H1 (cell line): ENCODE measurements around the gene TAS2R38. TPM values are rescaled to one million over a fixed set of nuclear protein-coding genes. Genes with fewer than 3 reads are reported as not detected.

ENCODE experiments used
- CTCF ChIA-PET: fragments of 300-600 bp; sonication (Branson Sonifier 250); formaldehyde crosslinking; loops from one replicate; lab custom pipeline; 2021; ENCODE audit not compliant: partially characterized antibody; lab: Charles Lee
- POLR2A ChIA-PET: fragments of 300-600 bp; sonication (Branson Sonifier 250); formaldehyde crosslinking; loops from one replicate; lab custom pipeline; 2021; ENCODE audit warnings: inconsistent platforms; ENCODE audit not compliant: partially characterized antibody; lab: Charles Lee
- DNase-seq, 2 experiments: peaks; one replicate each; pipeline versions ENCODE4 v3.0.0 to v3.0.0-alpha.2; 2010 to 2022; ENCODE audit warnings: low spot score in 2 of 2, low read depth in 1 of 2, mixed read lengths in 1 of 2
- FAIRE-seq: peaks from 2 replicates; lab custom pipeline; 2011; peaks lifted over from hg19 to GRCh38; lab: Jason Lieb, UNC
- H2AFZ ChIP-seq: 2 replicates; pipeline ENCODE4 v1.8.1; 2012; ENCODE audit warnings: low read length, inconsistent platforms
- H2AK5ac ChIP-seq: 2 replicates; pipeline ENCODE4 v1.6.1; 2013; ENCODE audit warnings: low read depth, low read length
- H2BK120ac ChIP-seq: replicated peaks from 2 replicates; pipeline ENCODE3; 2013; ENCODE audit warnings: low read depth, low read length, inconsistent platforms
- H2BK12ac ChIP-seq: 2 replicates; pipeline ENCODE4 v1.6.1; 2013; ENCODE audit warnings: low read depth, low read length
- H2BK15ac ChIP-seq: 2 replicates; pipeline ENCODE4 v1.6.1; 2013; ENCODE audit warnings: low read length
- H2BK20ac ChIP-seq: 2 replicates; pipeline ENCODE4 v1.6.1; 2013; ENCODE audit warnings: low read length
- H2BK5ac ChIP-seq: 2 replicates; pipeline ENCODE4 v1.6.1; 2013; ENCODE audit warnings: low read depth, low read length
- H3K14ac ChIP-seq: 2 replicates; pipeline ENCODE4 v1.6.1; 2013; ENCODE audit warnings: inconsistent platforms; ENCODE audit not compliant: insufficient read length
- H3K18ac ChIP-seq: 2 replicates; pipeline ENCODE4 v1.6.1; 2013; ENCODE audit warnings: low read length; ENCODE audit errors: extremely low read depth
- H3K23ac ChIP-seq: 2 replicates; pipeline ENCODE4 v1.6.1; 2013; ENCODE audit warnings: inconsistent platforms; ENCODE audit not compliant: insufficient read length
- H3K23me2 ChIP-seq: 2 replicates; pipeline ENCODE4 v1.6.1; 2013; ENCODE audit warnings: low read depth, low read length
- H3K27ac ChIP-seq: 2 replicates; pipeline ENCODE4 v1.6.1; 2011; ENCODE audit warnings: low read depth, low read length, inconsistent platforms
- H3K27me3 ChIP-seq, 4 experiments: replicated peaks in 1 of 4; 1 replicate in 1 of 4; 2 replicates in 3 of 4; pipeline versions ENCODE4 v1.6.1 to v1.8.1; 2011 to 2013; ENCODE audit warnings: low read length in 3 of 4, mild to moderate bottlenecking in 3 of 4, inconsistent platforms in 2 of 4, mixed read lengths in 2 of 4, moderate library complexity in 1 of 4; ENCODE audit not compliant: control insufficient read depth in 3 of 4, insufficient read depth in 3 of 4; ENCODE audit errors: extremely low read depth in 1 of 4
- H3K36me3 ChIP-seq, 4 experiments: 2 replicates each; pipeline versions ENCODE4 v1.6.1 to v1.8.1; 2011 to 2013; ENCODE audit warnings: mild to moderate bottlenecking in 4 of 4, low read length in 3 of 4, moderate library complexity in 2 of 4, control low read depth in 1 of 4, inconsistent platforms in 1 of 4; ENCODE audit not compliant: insufficient read depth in 4 of 4, control insufficient read depth in 2 of 4
- H3K4ac ChIP-seq: replicated peaks from 2 replicates; pipeline ENCODE3; 2013; ENCODE audit warnings: low read length, low read depth, mixed read lengths, inconsistent platforms; ENCODE audit not compliant: insufficient read length
- H3K4me1 ChIP-seq, 4 experiments: replicated peaks in 1 of 4; 1 replicate in 1 of 4; 2 replicates in 3 of 4; pipeline versions ENCODE4 v1.6.1 to v1.8.1; 2011 to 2013; ENCODE audit warnings: low read length in 3 of 4, inconsistent platforms in 2 of 4, mixed read lengths in 1 of 4; ENCODE audit not compliant: insufficient read depth in 4 of 4, control insufficient read depth in 3 of 4
- H3K4me2 ChIP-seq, 2 experiments: 2 replicates each; pipeline versions ENCODE4 v1.6.1 to v1.8.1; 2011 to 2013; ENCODE audit warnings: low read depth in 2 of 2, low read length in 2 of 2, control low read depth in 1 of 2, inconsistent platforms in 1 of 2, mild to moderate bottlenecking in 1 of 2; ENCODE audit not compliant: insufficient read depth in 1 of 2
- H3K4me3 ChIP-seq, 4 experiments: fragments of 200-600, 300-600 bp in 1 of 4; sonication (generic), shearing (Covaris generic), sonication (Bioruptor Twin) in 1 of 4; 2 replicates each; pipeline versions ENCODE4 v1.5.1 to v1.8.1; 2011 to 2016; ENCODE audit warnings: low read length in 4 of 4, low read depth in 3 of 4, control low read depth in 2 of 4, inconsistent platforms in 2 of 4, mild to moderate bottlenecking in 2 of 4, mixed read lengths in 1 of 4, moderate library complexity in 1 of 4; ENCODE audit not compliant: insufficient read depth in 2 of 4; ENCODE audit errors: extremely low read depth in 1 of 4
- H3K56ac ChIP-seq: replicated peaks from 2 replicates; pipeline ENCODE3; 2013; ENCODE audit warnings: low read depth, mild to moderate bottlenecking, mixed read lengths, low read length, inconsistent platforms; ENCODE audit not compliant: insufficient read length
- H3K79me1 ChIP-seq: 2 replicates; pipeline ENCODE4 v1.6.1; 2013; ENCODE audit warnings: low read depth, low read length, control low read depth
- H3K79me2 ChIP-seq, 2 experiments: 2 replicates each; pipeline versions ENCODE4 v1.6.1 to v1.8.1; 2012 to 2013; ENCODE audit warnings: low read length in 2 of 2, mild to moderate bottlenecking in 2 of 2, inconsistent platforms in 1 of 2; ENCODE audit not compliant: insufficient read depth in 2 of 2, control insufficient read depth in 1 of 2
- H3K9ac ChIP-seq, 4 experiments: replicated peaks in 1 of 4; 1 replicate in 1 of 4; 2 replicates in 3 of 4; pipeline versions ENCODE4 v1.6.1 to v1.8.1; 2011 to 2013; ENCODE audit warnings: low read depth in 3 of 4, low read length in 3 of 4, control low read depth in 2 of 4, mild to moderate bottlenecking in 2 of 4, moderate library complexity in 2 of 4, inconsistent platforms in 1 of 4; ENCODE audit errors: extremely low read depth in 1 of 4
- H3K9me3 ChIP-seq, 2 experiments: 2 replicates each; pipeline versions ENCODE4 v1.6.1 to v1.8.1; 2012 to 2013; ENCODE audit warnings: mild to moderate bottlenecking in 2 of 2, moderate library complexity in 2 of 2, control low read depth in 1 of 2, inconsistent platforms in 1 of 2, low read depth in 1 of 2, low read length in 1 of 2, mixed read lengths in 1 of 2; ENCODE audit not compliant: insufficient read depth in 2 of 2
- H4K20me1 ChIP-seq, 2 experiments: replicated peaks in 1 of 2; 2 replicates each; pipeline versions ENCODE3 to v1.8.1; 2011 to 2013; ENCODE audit warnings: inconsistent platforms in 2 of 2, low read length in 2 of 2, mild to moderate bottlenecking in 1 of 2; ENCODE audit not compliant: insufficient read depth in 2 of 2, control insufficient read depth in 1 of 2
- H4K5ac ChIP-seq: 2 replicates; pipeline ENCODE4 v1.6.1; 2013; ENCODE audit warnings: low read length, low read depth, mixed read lengths, inconsistent platforms; ENCODE audit not compliant: insufficient read length
- H4K8ac ChIP-seq: 2 replicates; pipeline ENCODE4 v1.8.0; 2013; ENCODE audit warnings: mild to moderate bottlenecking, moderate library complexity, low read length, inconsistent platforms; ENCODE audit not compliant: insufficient read depth; ENCODE audit errors: extremely low read depth
- H4K91ac ChIP-seq: replicated peaks from 2 replicates; pipeline ENCODE3; 2013; ENCODE audit warnings: low read length, mixed read lengths, inconsistent platforms; ENCODE audit not compliant: insufficient read length
- CBX5 ChIP-seq: fragments of 300-800, 300-1000 bp; sonication (generic); IDR thresholded peaks from 2 replicates; pipeline ENCODE4 v1.7.1; 2016; ENCODE audit warnings: antibody characterized with exemption, low read length, low read depth
- CTBP2 ChIP-seq: IDR thresholded peaks from 2 replicates; pipeline ENCODE4 v1.7.0; 2011; ENCODE audit warnings: borderline replicate concordance, mild to moderate bottlenecking, moderate library complexity, mixed read lengths, low read length; ENCODE audit not compliant: insufficient read depth, insufficient read length
- HDAC2 ChIP-seq, 2 experiments: fragments of 300-600 bp in 1 of 2; sonication (generic) in 1 of 2; IDR thresholded peaks; 2 replicates each; pipeline ENCODE4 v1.6.1; 2011 to 2012; ENCODE audit warnings: low read depth in 2 of 2, low read length in 2 of 2, mild to moderate bottlenecking in 2 of 2, moderate library complexity in 2 of 2, borderline replicate concordance in 1 of 2, inconsistent platforms in 1 of 2
- HDAC6 ChIP-seq: IDR thresholded peaks from one replicate; pipeline ENCODE4 v1.7.1; 2012; ENCODE audit warnings: low read depth, mild to moderate bottlenecking, inconsistent platforms, low read length, moderate library complexity
- JUND ChIP-seq: IDR thresholded peaks from 2 replicates; pipeline ENCODE4 v1.6.1; 2011; ENCODE audit warnings: mild to moderate bottlenecking, improper control_type of control experiment, low read length
- NRF1 ChIP-seq: IDR thresholded peaks from 2 replicates; pipeline ENCODE4 v1.6.1; 2011; ENCODE audit warnings: mild to moderate bottlenecking, low read depth, low read length, improper control_type of control experiment
- POLR2AphosphoS5 ChIP-seq: IDR thresholded peaks from 2 replicates; pipeline ENCODE4 v1.6.1; 2011; ENCODE audit warnings: low read depth, low read length
- POU5F1 ChIP-seq: IDR thresholded peaks from 2 replicates; pipeline ENCODE4 v1.6.1; 2011; ENCODE audit warnings: low read depth, mild to moderate bottlenecking, low read length, moderate library complexity
- RBBP5 ChIP-seq: IDR thresholded peaks from 2 replicates; pipeline ENCODE4 v1.7.1; 2012; ENCODE audit warnings: low read depth, mild to moderate bottlenecking, inconsistent platforms, low read length, moderate library complexity, borderline replicate concordance
- SIRT6 ChIP-seq: IDR thresholded peaks from one replicate; pipeline ENCODE4 v1.7.1; 2012; ENCODE audit warnings: low read length, inconsistent platforms
- TAF1 ChIP-seq: IDR thresholded peaks from 2 replicates; pipeline ENCODE4 v1.6.1; 2011; ENCODE audit warnings: mild to moderate bottlenecking, low read depth, low read length
- TAF7 ChIP-seq: optimal IDR thresholded peaks from 2 replicates; pipeline ENCODE3; 2011; ENCODE audit warnings: low read depth, mild to moderate bottlenecking, inconsistent platforms, low read length, moderate library complexity, borderline replicate concordance
- ZNF274 ChIP-seq: IDR thresholded peaks from 2 replicates; pipeline ENCODE4 v1.7.0; 2012; ENCODE audit warnings: low read length, borderline replicate concordance; ENCODE audit errors: extremely low read depth
- WGBS, 2 experiments: shearing (Covaris generic) in 1 of 2; methylation state at CpG; one replicate each; pipeline versions ENCODE4 v1.1.6 to v1.1.7; 2013 to 2015; ENCODE audit warnings: low lambda C conversion rate in 2 of 2, mixed read lengths in 2 of 2, inconsistent platforms in 1 of 2, low coverage in 1 of 2, missing lambda C conversion rate in 1 of 2; ENCODE audit not compliant: insufficient replicate concordance in 2 of 2, insufficient coverage in 1 of 2, insufficient read length in 1 of 2; ENCODE audit errors: extremely low coverage in 1 of 2, missing lambda C conversion rate in 1 of 2; 5-methylcytosine and 5-hydroxymethylcytosine counted together
- polyA plus RNA-seq, 7 experiments: library from polyadenylated mRNA; depleted of rRNA in 3 of 7; stranded (reverse) in 5 of 7; unstranded in 2 of 7; fragments of >200 nt in 5 of 7; fragments of 200-250 nt in 2 of 7; gene quantifications; 1 replicate in 5 of 7; 2 replicates in 1 of 7; 4 replicates in 1 of 7; pipeline versions ENCODE4 v1.2.1 to v1.2.3, GENCODE V29; 2011 to 2013; ENCODE audit warnings: missing spikeins in 2 of 7, mixed read lengths in 2 of 7
- total RNA-seq: library from RNA; stranded (reverse); fragmentation: NEBNext Ultra II Directional; extraction: Animal tissue kit (Norgen Biotek cat#: 25700); gene quantifications from 2 replicates; pipeline ENCODE4 v1.2.1, GENCODE V29; 2021
- TF ChIP-seq, protein P1 (sequence below): IDR thresholded peaks from 2 replicates; pipeline ENCODE4 v1.6.1; 2011; ENCODE audit warnings: low read length, improper control_type of control experiment

TAS2R38 gene
- total and polyA plus RNA-seq, 2 of the 8 experiments (the other 6 are each of a cell fraction or from before 2014, with no cell fraction given), result 0.11 TPM; not detected in 1

DNA sequence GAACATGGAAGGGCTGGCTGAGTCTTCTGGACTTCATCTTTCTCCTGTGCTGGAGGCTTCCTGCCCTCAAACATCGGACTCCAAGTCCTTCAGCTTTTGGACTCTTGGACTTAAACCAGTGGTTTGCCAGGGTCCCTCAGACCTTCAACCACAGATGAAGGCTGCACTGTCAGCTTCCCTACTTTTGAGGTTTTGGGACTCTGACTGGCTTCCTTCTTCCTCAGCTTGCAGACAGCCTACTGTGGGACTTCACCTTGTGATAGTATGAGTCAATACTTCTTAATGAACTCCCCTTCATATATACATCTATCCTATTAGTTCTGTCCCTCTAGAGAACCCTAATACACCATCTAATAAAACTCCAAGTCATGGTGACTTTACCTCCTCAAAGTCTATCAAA, 22.8 kb downstream of the TAS2R38 start:
- ChIA-PET CTCF (interaction anchor here (0.7 kb wide), 1 partner anchor 74 kb away, joined by 3 read pairs; no protein-coding TSS in a partner anchor), POLR2A (no interaction called here)
- Histone ChIP-seq H3K4me2 (no peak overlapping the region), H2BK5ac (no peak overlapping the region), H3K4me3 (no peak overlapping the region), H3K4ac (no peak overlapping the region), H3K23ac (no peak overlapping the region), H4K8ac (no peak overlapping the region), H2BK12ac (no peak overlapping the region), H4K5ac (no peak overlapping the region), H3K27me3 (no peaks in the 10 kb centered on the region), H4K91ac (no peak overlapping the region), H3K9me3 (no peaks in the 10 kb centered on the region), H2BK20ac (no peak overlapping the region), H3K14ac (no peak overlapping the region), H3K9ac (no peak overlapping the region), H2AK5ac (no peak overlapping the region), H2BK15ac (no peak overlapping the region), H3K56ac (no peak overlapping the region), H3K79me1 (no peaks in the 10 kb centered on the region), H2AFZ (no peak overlapping the region), H3K79me2 (no peaks in the 10 kb centered on the region), H3K18ac (no peak overlapping the region), H3K27ac (no peak overlapping the region), H3K36me3 (no peaks in the 10 kb centered on the region), H2BK120ac (no peak overlapping the region), H4K20me1 (no peaks in the 10 kb centered on the region), H3K4me1 (peaks cover 0 to 6% (median 2%) of the 10 kb centered on the region in 4 experiments; a peak in 3 of 7 replicates), H3K23me2 (no peaks in the 10 kb centered on the region)
- DNase-seq (no peak), FAIRE-seq (no peak)
- WGBS, 2 experiments, result 88% methylated on average over 1 of the region's 1 CpG; no CpG with 5 or more reads in 1 of the 2 experiments
- no peak for TF ChIP-seq CBX5
- TF ChIP-seq TAF7, result no peak
- TF ChIP-seq CTBP2, result no peak
- no peak for TF ChIP-seq POLR2AphosphoS5
- TF ChIP-seq, protein P1, sequence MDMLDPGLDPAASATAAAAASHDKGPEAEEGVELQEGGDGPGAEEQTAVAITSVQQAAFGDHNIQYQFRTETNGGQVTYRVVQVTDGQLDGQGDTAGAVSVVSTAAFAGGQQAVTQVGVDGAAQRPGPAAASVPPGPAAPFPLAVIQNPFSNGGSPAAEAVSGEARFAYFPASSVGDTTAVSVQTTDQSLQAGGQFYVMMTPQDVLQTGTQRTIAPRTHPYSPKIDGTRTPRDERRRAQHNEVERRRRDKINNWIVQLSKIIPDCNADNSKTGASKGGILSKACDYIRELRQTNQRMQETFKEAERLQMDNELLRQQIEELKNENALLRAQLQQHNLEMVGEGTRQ, result no peak
- TF ChIP-seq TAF1, result no peak
- no peak for TF ChIP-seq JUND
- no peak for TF ChIP-seq HDAC2 (IDR thresholded peaks at IDR 0.05; ENCODE audit: borderline replicate concordance in 1 of 2, low read depth in 2 of 2, low read length in 2 of 2)
- no peak for TF ChIP-seq SIRT6
- TF ChIP-seq NRF1, result no peak
- no peak for TF ChIP-seq ZNF274
- TF ChIP-seq RBBP5, result no peak
- TF ChIP-seq HDAC6, result no peak
- no peak for TF ChIP-seq POU5F1
